GM19239 (cell line): ENCODE measurements around the gene DPYSL4.

Experiments used
- DNase-seq: peaks from one replicate; pipeline ENCODE4 v3.0.0; 2011; ENCODE audit warnings: low spot score; ENCODE audit not compliant: insufficient read length
- FAIRE-seq: peaks from 2 replicates; lab custom pipeline; 2011; peaks lifted over from hg19 to GRCh38; lab: Jason Lieb, UNC

DPYSL4 gene

GRCh38 chr10:132236161-132236560 lies 49.4 kb downstream of the DPYSL4 start:
- DNase-seq (no peak), FAIRE-seq (no peak)

DNA sequence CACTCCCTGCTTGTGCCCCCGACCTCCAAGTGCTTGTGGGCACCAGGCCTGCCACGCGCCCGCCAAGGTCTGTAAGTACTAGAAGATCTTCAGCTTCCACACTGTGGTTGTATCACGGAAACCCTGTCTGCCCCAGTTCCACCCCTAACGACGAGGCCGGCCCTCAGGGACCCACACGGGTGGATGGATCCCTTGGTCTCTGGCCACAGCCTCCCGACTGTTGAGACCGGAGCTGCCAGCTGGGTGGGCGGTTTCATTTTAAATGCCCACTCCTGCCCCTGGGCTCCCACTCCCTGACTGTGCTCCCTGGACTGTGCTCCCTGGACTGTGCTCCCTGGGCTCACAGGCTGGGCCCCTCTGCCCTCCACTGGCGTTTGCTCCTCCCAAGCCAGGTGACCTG lies 50.1 kb downstream of the DPYSL4 start:
- DNase-seq (no peak), FAIRE-seq (no peak)

- no peak for DNase-seq
- FAIRE-seq: no peak
Observed at GRCh38 chr10:132237396-132237795, 50.6 kb downstream of the DPYSL4 start.

GRCh38 chr10:132237871-132238270 lies 51.1 kb downstream of the DPYSL4 start:
- DNase-seq: no peak
- no peak for FAIRE-seq

- no peak for FAIRE-seq
- no peak for DNase-seq
Observed at GRCh38 chr10:132238371-132239125, 51.8 kb downstream of the DPYSL4 start.

DNA sequence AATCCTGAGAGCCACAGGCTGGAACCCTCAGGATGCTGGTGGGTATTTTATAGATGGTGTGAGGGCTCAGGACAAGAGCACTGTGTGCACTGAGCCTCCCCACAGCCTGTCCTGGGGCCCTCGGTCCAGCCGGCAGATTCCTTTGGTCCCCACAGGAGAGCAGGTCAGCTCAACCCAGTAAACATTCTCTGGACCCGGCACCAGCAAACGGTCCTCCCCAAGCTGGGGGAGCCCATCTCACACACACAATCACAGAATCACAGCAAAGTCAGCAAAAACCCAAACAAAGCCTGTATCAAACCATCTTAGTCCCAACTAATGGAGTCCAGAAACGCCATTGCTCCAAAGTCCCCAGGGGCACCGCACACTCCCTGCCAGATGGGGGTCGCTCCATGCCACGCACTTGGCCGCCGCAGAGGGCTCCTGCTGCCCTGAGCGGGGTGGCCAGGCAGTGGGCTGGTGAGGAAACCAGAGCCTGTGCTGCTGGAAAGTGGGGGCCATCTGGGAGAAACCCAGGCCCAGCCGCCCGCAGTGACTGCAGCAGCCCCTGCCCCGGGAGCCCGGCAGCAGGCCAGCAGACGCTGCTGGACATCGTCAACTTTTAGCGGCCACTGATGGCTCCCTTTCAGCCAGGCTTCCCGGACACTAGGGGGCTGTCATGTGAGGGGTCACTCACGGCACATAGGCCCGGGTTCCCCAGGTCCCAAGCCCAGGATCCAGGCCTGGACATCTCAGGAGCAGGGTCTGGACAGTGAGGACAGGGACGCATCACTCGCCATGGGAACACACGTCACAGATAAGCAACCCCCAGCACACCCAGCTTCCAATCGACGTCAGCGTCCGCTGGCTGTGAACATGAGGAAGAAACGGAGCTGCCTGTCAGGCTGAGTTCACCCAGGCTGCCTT lies 52.6 kb downstream of the DPYSL4 start:
- no peak for FAIRE-seq

DNA sequence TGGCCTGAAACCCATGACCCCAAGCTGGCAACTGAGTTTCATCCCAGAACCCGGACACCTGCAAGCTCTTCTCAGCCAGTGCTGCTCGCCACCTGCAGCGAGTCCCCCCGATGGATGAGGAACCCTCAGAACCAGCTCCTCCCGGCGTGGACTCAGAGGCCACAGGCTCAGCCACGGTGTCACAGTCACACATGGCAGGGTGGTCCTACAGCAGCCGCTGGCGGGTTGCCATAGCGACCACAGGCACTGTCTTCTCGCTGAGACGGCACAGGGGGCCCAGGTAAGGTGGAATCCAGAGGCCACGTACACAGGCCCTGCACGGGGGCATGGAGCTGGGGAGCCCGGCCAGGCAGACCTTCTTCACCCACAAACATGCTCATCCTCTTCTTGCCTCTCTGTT lies 53.4 kb downstream of the DPYSL4 start:
- FAIRE-seq: no peak
- no peak for DNase-seq

More for the DNA sequence above, 52.6 kb downstream of the DPYSL4 start:
- no peak for DNase-seq

DNA sequence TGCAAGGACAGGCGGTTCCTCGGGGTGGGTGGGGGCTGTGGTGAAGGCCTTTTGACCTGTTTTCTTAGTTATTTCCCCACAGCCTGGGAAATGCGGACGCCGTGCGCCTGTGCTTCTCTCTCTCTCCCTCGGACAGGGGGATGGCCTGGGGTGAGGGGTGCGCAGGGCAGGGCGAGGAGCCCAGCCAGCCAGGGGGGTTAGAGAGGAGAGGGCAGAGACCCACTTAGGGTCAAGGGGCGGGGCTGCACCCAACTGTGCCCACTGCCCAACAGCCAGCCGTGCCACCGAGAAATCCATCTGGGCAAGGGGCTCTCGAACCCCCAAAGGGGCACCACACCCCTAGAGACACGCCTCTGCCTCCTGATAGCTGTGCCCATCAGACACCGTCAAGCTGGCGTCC lies 53.8 kb downstream of the DPYSL4 start:
- no peak for FAIRE-seq

GRCh38 chr10:132241086-132241485 lies 54.3 kb downstream of the DPYSL4 start:
- FAIRE-seq (no peak), DNase-seq (no peak)

More for the DNA sequence above, 53.8 kb downstream of the DPYSL4 start:
- no peak for DNase-seq

DNA sequence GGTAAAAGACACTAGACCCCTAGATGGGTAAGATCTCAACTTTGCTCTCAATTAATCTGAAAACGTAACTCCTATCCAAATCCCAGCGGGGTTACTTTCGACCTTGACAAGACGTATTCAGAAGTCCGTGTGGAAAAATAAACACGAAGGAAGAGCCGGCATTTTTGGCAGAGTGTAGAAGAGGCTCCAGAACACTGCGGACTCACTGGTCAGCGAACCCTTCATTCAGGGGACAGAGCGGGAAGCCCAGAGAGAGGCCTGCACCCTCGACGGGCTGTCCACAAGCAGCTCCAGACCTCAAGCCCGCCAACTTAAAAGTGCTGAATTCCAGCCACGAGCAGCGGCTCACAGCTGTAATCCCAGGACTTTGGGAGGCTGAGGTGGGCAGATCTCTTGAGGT lies 54.7 kb downstream of the DPYSL4 start:
- DNase-seq: no peak
- no peak for FAIRE-seq

- DNase-seq (no peak), FAIRE-seq (no peak)
Observed at GRCh38 chr10:132242103-132242840, 55.5 kb downstream of the DPYSL4 start.

GRCh38 chr10:132243141-132243540 lies 56.4 kb downstream of the DPYSL4 start:
- DNase-seq: no peak
- no peak for FAIRE-seq

DNA sequence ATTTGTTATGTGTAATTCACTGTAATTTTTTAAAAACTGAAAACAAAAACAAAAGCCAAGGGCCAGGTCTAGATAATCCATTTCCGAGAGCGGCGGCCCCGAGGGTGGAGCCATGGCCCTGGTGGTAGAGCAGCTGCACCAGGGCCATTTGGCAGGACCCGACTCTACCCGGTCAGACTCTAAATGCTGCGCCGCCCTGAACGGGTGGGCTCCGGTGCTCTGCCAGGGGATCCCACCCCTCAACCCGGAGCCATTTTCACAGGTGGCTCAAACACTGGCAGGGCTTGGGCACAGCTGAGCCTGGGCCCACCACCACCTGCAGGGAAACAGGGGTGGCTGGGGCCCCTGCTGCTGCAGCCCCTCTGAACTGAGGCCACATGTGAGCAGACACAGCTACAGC lies 56.9 kb downstream of the DPYSL4 start:
- no peak for FAIRE-seq
- DNase-seq: no peak

- DNase-seq: no peak
- FAIRE-seq: no peak
Observed at GRCh38 chr10:132245056-132245455, 58.3 kb downstream of the DPYSL4 start.

DNA sequence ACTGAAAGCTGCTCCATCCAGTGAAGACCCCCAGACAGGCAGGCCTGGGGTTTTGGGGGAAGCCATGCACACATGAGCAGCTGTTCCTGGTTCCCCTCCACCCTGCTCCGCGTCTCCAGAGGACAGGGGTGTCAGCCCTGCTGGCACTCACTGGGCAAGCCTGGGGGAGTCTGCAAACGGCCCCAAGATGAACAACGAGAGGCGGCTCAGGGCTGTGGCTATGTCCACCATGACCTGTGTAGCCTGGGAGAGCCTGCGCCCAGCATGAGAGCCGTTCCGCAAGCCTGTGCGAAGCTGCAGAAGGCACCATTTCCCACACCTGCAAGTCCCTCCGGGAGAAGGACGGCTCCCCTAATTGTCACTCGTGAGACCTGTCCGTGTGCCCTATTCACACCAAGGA lies 59.5 kb downstream of the DPYSL4 start:
- no peak for FAIRE-seq
- no peak for DNase-seq

DNA sequence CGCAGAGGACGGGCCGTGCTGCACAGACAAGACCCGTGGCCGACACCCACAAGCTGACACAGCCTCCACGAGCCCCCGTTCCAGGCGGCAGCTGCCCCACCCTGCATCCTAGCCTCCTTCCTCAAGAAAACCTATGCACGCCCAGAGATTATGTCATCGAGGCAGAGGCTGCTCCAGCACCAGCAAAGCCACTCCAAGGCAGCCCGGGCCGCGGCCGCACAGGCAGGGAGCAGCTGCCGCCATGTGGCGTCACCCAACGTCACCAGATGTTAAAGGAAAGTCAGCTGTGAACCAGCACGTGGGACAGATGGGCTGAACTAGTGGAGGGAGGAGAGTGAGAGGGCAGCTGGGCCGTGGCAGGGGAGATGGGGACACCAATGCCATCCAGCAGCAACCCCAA lies 61.2 kb downstream of the DPYSL4 start:
- no peak for FAIRE-seq
- DNase-seq: no peak

DNA sequence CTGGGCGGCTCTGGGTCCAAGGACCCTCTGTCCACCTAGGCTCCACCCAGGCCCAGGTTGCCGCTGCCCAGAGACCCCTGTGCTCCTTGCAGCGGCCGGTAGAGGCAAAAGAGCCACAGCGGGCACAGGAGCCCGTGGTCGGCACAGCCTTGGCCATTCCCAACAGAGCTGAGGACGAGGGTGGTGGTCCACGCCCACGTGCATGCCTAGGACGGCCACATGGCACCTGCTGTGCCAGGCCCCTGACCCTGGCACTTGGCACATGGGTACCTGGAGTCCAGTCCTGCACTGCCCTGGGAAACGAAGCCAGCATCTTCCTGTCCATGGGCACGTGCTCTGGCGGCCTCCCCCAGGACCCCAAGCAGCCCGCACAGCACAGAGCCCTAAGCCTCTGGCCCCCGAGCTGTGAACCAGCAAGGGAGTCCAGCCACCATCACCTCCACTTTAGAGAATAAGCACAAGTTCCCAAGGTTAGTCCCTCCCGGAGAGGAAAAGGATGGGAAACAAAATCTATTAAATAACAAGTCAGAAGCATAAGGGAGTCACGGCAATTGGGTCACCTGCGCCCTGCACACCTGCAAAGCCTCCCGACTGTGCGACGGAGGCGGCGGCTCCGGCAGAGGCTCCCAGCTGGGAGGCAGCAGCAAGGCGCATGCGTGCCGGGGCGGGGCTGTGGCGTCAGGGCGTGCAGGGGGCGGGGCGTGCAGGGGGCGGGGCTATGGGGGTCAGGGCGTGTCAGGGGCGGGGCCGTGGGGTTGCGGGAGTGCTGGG lies 61.9 kb downstream of the DPYSL4 start:
- no peak for DNase-seq
- FAIRE-seq: no peak

- no peak for FAIRE-seq
- DNase-seq: no peak
Observed at GRCh38 chr10:132249226-132249724, 62.5 kb downstream of the DPYSL4 start.

GRCh38 chr10:132249824-132250375 lies 63.2 kb downstream of the DPYSL4 start:
- DNase-seq: no peak
- FAIRE-seq: no peak
